Measurements from ENCODE around the gene GALNT8.

Gene GALNT8

GRCh38 chr12:4775936-4776335 lies 55.7 kb downstream of the GALNT8 start:
- Histone ChIP-seq H3K27ac (ENCODE audit: low read length) (no peak overlapping the region), H2AFZ (ENCODE audit: low read depth, low read length) (no peak overlapping the region), H3K9me3 (ENCODE audit: insufficient read depth, low read length, severe bottlenecking) (no peaks in the 10 kb centered on the region), H4K20me1 (ENCODE audit: insufficient read depth, low read length) (no peaks in the 10 kb centered on the region), H3K27me3 (ENCODE audit: insufficient read depth, low read length, poor library complexity) (peaks cover 60% of the 10 kb centered on the region), H3K4me2 (ENCODE audit: insufficient read depth, low read length) (no peak overlapping the region), H3K79me2 (ENCODE audit: insufficient read depth, low read length) (no peaks in the 10 kb centered on the region), H3K4me1 (ENCODE audit: insufficient read depth, low read length) (no peaks in the 10 kb centered on the region), H3K9ac (ENCODE audit: low read depth, low read length) (no peak overlapping the region), H3K36me3 (ENCODE audit: insufficient read depth, low read length) (no peaks in the 10 kb centered on the region), H3K4me3 (ENCODE audit: low read depth in 1 of 2, low read length in 2 of 2) (no peak overlapping the region)
- no peak for TF ChIP-seq CTCF (IDR thresholded peaks at IDR 0.05; ENCODE audit: borderline replicate concordance, extremely low read depth, low read length, poor library complexity, severe bottlenecking)
- TF ChIP-seq EZH2 (IDR thresholded peaks at IDR 0.05; ENCODE audit: borderline replicate concordance, low read depth, low read length, severe bottlenecking), result no peak
- ATAC-seq (ENCODE audit: insufficient read depth, low read depth), result no peak
- DNase-seq, result no peak

- Histone ChIP-seq H3K9ac (ENCODE audit: low read depth, low read length) (no peak overlapping the region), H4K20me1 (ENCODE audit: insufficient read depth, low read length) (no peaks in the 10 kb centered on the region), H3K27me3 (ENCODE audit: insufficient read depth, low read length, poor library complexity) (peaks cover 49% of the 10 kb centered on the region), H3K4me3 (ENCODE audit: low read depth in 1 of 2, low read length in 2 of 2) (no peak overlapping the region), H3K4me1 (ENCODE audit: insufficient read depth, low read length) (no peaks in the 10 kb centered on the region), H2AFZ (ENCODE audit: low read depth, low read length) (no peak overlapping the region), H3K9me3 (ENCODE audit: insufficient read depth, low read length, severe bottlenecking) (no peaks in the 10 kb centered on the region), H3K4me2 (ENCODE audit: insufficient read depth, low read length) (no peak overlapping the region), H3K79me2 (ENCODE audit: insufficient read depth, low read length) (no peaks in the 10 kb centered on the region), H3K36me3 (ENCODE audit: insufficient read depth, low read length) (no peaks in the 10 kb centered on the region), H3K27ac (ENCODE audit: low read length) (no peak overlapping the region)
- TF ChIP-seq EZH2 (IDR thresholded peaks at IDR 0.05; ENCODE audit: borderline replicate concordance, low read depth, low read length, severe bottlenecking) (no peak), CTCF (IDR thresholded peaks at IDR 0.05; ENCODE audit: borderline replicate concordance, extremely low read depth, low read length, poor library complexity, severe bottlenecking) (no peak)
- ATAC-seq (ENCODE audit: insufficient read depth, low read depth) (no peak), DNase-seq (no peak)
Measured at GRCh38 chr12:4779749-4780148, 59.5 kb downstream of the GALNT8 start.

DNA sequence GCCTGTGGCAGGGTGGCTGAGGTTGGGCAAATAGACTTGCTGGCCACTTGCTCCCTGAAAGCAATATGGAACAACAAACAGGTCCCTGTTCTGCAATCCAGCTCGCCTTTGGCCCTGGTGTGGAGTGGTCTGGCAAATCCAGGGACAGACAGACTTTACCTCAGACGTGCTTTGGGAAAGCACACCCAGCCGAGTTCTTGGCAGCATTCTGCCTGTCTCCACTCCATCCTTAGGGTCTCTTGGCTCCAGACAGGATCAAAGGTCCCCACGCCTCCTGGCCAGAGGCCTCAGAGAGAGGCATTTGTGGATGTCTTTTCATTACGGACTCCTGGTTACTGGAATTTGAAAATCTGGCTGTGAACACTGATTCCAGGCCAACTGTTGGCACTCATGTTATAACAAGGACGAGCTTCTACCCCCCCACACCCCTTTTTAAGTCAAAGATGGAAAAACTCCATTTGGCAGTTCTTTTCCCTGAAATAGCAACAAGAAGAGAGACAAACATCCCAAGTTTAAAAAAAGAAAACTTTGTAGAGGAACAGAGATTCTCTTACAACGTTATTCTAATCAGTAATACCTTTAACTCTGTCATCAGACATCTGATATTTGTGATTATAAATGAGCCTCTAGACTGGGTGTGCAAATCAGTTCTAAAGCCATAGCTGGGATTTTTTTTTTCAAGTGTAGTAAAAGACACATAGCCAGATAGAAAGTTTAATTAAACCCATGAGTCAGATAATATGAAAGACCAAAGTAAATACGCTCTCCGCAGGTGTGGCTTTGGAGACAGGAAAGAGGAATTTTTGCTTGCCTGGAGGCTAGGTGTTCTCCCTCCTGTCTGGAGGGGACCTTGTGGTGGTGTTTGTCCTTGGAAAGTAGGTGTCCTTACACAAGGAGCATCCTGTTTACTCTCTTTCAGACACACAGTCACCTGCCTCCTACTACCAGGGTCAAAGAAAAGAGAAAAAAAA lies 60.7 kb downstream of the GALNT8 start:
- H3K79me2 ChIP-seq (ENCODE audit: insufficient read depth, low read length), result no peaks in the 10 kb centered on the region
- DNase-seq, result no peak
- H4K20me1 ChIP-seq (ENCODE audit: insufficient read depth, low read length), result no peaks in the 10 kb centered on the region
- ATAC-seq (ENCODE audit: insufficient read depth, low read depth), result no peak
- H3K9ac ChIP-seq (ENCODE audit: low read depth, low read length), result no peak overlapping the region
- no peak overlapping the region for H3K4me3 ChIP-seq (ENCODE audit: low read depth in 1 of 2, low read length in 2 of 2)
- no peaks in the 10 kb centered on the region for H3K4me1 ChIP-seq (ENCODE audit: insufficient read depth, low read length)
- no peaks in the 10 kb centered on the region for H3K9me3 ChIP-seq (ENCODE audit: insufficient read depth, low read length, severe bottlenecking)
- TF ChIP-seq CTCF (IDR thresholded peaks at IDR 0.05; ENCODE audit: borderline replicate concordance, extremely low read depth, low read length, poor library complexity, severe bottlenecking) (no peak), EZH2 (IDR thresholded peaks at IDR 0.05; ENCODE audit: borderline replicate concordance, low read depth, low read length, severe bottlenecking) (no peak)
- no peak overlapping the region for H3K4me2 ChIP-seq (ENCODE audit: insufficient read depth, low read length)
- H3K36me3 ChIP-seq (ENCODE audit: insufficient read depth, low read length), result no peaks in the 10 kb centered on the region
- no peak overlapping the region for H2AFZ ChIP-seq (ENCODE audit: low read depth, low read length)
- H3K27me3 ChIP-seq (ENCODE audit: insufficient read depth, low read length, poor library complexity), result peaks cover 38% of the 10 kb centered on the region
- H3K27ac ChIP-seq (ENCODE audit: low read length), result no peak overlapping the region

Measured in DND-41 (cell line).